ENCODE results near the gene RFNG. TPM values are rescaled to one million over a fixed set of nuclear protein-coding genes. Genes with fewer than 3 reads are reported as not detected.

Gene RFNG
- total RNA-seq, 1 experiment from 2014 or later = 46.7 TPM

DNA sequence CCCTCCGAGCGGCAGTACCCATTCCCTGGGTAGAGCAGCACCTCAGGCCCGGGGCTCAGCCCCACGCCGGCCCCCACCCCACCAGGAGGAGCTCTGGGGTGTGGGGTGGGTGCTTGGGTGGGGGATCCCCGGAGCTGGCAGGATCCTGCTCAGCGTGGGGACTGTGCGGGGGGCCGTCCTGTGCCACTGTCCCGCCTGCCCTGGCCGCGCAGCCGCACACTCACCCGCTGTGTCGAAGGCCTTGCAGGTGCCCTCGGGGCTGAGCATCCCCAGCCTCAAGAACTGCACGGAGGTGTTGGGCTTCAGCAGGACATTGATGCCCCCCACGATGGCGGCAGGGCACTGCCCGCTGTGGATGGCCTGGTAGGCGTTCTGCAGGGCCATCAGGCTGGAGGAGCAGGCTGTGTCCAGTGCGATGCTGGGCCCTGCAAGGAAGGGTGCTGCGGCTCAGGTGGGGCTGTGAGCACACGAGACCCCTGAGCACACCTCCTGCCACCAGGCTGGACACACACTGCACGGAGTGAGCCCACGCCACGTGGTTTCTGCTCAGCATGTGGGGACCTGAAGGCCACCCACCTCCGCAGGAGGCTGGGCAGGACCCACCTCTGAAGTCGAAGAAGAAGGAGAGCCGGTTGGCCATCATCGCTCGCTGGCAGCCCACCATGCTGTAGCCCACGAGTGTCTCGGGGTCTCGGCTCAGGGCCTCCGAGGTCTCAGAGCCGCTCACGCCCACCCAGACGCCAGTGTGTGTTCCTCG, 41.6 kb upstream of the RFNG start:
- peaks cover 69% of the 10 kb centered on the region for H3K36me3 ChIP-seq (ENCODE audit: low read depth, low read length)
- peaks cover 19% of the 10 kb centered on the region for H3K4me1 ChIP-seq (ENCODE audit: insufficient read depth, low read length)
- no peaks in the 10 kb centered on the region for H3K27me3 ChIP-seq (ENCODE audit: low read length)
- H3K9me2 ChIP-seq (replicated peaks; ENCODE audit: low read length) = no peaks in the 10 kb centered on the region
- no peak overlapping the region for H3K27ac ChIP-seq (ENCODE audit: low read length)
- ATAC-seq (no peak), DNase-seq (no peak)
- H3K9me3 ChIP-seq (ENCODE audit: low read length) = no peaks in the 10 kb centered on the region
- H3K4me3 ChIP-seq (ENCODE audit: low read length) = no peak overlapping the region
- H3K79me2 ChIP-seq (ENCODE audit: low read length) = peaks cover 38% of the 10 kb centered on the region
- no peaks in the 10 kb centered on the region for H3F3A ChIP-seq (ENCODE audit: low read length, unreplicated experiment)
- no peak overlapping the region for H3K9ac ChIP-seq (ENCODE audit: low read length)
- ChIA-PET POLR2A (ENCODE audit: unreplicated experiment) (no interaction called here), CTCF (no interaction called here)
- no peak overlapping the region for H2AFZ ChIP-seq (ENCODE audit: low read length)
- no TSS peak for BruUV-seq (replicated peaks)
- intact Hi-C loops (cut with micrococcal nuclease) = no loop called here
- peaks cover 34% of the 10 kb centered on the region for H4K20me1 ChIP-seq (ENCODE audit: low read length)
- H3K4me2 ChIP-seq (ENCODE audit: low read length) = no peak overlapping the region
- TF ChIP-seq EZH2phosphoT487 (IDR thresholded peaks at IDR 0.05; ENCODE audit: borderline replicate concordance, low read length) (no peak), CTCF (conservative IDR thresholded peaks at IDR 0.05; ENCODE audit: low read depth, low read length) (no peak), EZH2 (IDR thresholded peaks at IDR 0.05; ENCODE audit: low read length, unreplicated experiment) (no peak)

DNA sequence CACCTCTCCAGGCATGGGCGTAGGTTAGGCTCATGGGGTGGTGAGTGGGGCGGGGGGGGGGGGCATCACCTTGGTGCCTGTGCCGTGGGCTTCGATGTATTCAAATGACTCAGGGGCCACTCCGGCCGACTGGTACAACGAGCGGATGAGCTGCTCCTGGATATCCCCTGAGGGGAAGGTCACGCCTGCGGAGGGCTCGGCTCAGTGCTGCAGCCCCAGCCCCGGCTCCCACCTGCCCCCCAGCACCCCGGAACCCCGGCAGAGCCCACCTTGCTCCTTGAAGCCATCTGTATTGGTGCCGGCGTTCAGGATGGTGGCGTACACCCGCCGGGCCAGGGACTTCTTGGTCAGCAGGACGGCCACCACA, 41.0 kb upstream of the RFNG start:
- TF ChIP-seq EZH2 (IDR thresholded peaks at IDR 0.05; ENCODE audit: low read length, unreplicated experiment) (no peak), CTCF (conservative IDR thresholded peaks at IDR 0.05; ENCODE audit: low read depth, low read length) (no peak), EZH2phosphoT487 (IDR thresholded peaks at IDR 0.05; ENCODE audit: borderline replicate concordance, low read length) (no peak)
- Histone ChIP-seq H3K36me3 (ENCODE audit: low read depth, low read length) (peaks cover 75% of the 10 kb centered on the region), H3F3A (ENCODE audit: low read length, unreplicated experiment) (no peaks in the 10 kb centered on the region), H3K4me1 (ENCODE audit: insufficient read depth, low read length) (peaks cover 19% of the 10 kb centered on the region), H3K79me2 (ENCODE audit: low read length) (peaks cover 34% of the 10 kb centered on the region), H3K4me2 (ENCODE audit: low read length) (no peak overlapping the region), H4K20me1 (ENCODE audit: low read length) (peaks cover 34% of the 10 kb centered on the region), H3K9me2 (replicated peaks; ENCODE audit: low read length) (no peaks in the 10 kb centered on the region), H3K9me3 (ENCODE audit: low read length) (no peaks in the 10 kb centered on the region), H3K27ac (ENCODE audit: low read length) (no peak overlapping the region), H2AFZ (ENCODE audit: low read length) (no peak overlapping the region), H3K4me3 (ENCODE audit: low read length) (no peak overlapping the region), H3K9ac (ENCODE audit: low read length) (no peak overlapping the region), H3K27me3 (ENCODE audit: low read length) (no peaks in the 10 kb centered on the region)
- POLR2A ChIA-PET (ENCODE audit: unreplicated experiment) = no interaction called here
- ATAC-seq (no peak), DNase-seq (no peak)
- intact Hi-C loops (cut with micrococcal nuclease) = no loop called here
- BruUV-seq (replicated peaks) = no TSS peak
- CTCF ChIA-PET = no interaction called here

GRCh38 chr17:82092094-82092586, 40.5 kb upstream of the RFNG start:
- no peak for TF ChIP-seq EZH2 (IDR thresholded peaks at IDR 0.05; ENCODE audit: low read length, unreplicated experiment)
- TF ChIP-seq CTCF (conservative IDR thresholded peaks at IDR 0.05; ENCODE audit: low read depth, low read length) = no peak
- no peak for TF ChIP-seq EZH2phosphoT487 (IDR thresholded peaks at IDR 0.05; ENCODE audit: borderline replicate concordance, low read length)
- Histone ChIP-seq H3K9me2 (replicated peaks; ENCODE audit: low read length) (no peaks in the 10 kb centered on the region), H3K4me1 (ENCODE audit: insufficient read depth, low read length) (peaks cover 19% of the 10 kb centered on the region), H3K36me3 (ENCODE audit: low read depth, low read length) (peaks cover 79% of the 10 kb centered on the region), H3K9ac (ENCODE audit: low read length) (no peak overlapping the region), H3F3A (ENCODE audit: low read length, unreplicated experiment) (no peaks in the 10 kb centered on the region), H2AFZ (ENCODE audit: low read length) (no peak overlapping the region), H4K20me1 (ENCODE audit: low read length) (peaks cover 33% of the 10 kb centered on the region), H3K27me3 (ENCODE audit: low read length) (no peaks in the 10 kb centered on the region), H3K79me2 (ENCODE audit: low read length) (peaks cover 30% of the 10 kb centered on the region), H3K4me3 (ENCODE audit: low read length) (no peak overlapping the region), H3K4me2 (ENCODE audit: low read length) (no peak overlapping the region), H3K9me3 (ENCODE audit: low read length) (no peaks in the 10 kb centered on the region), H3K27ac (ENCODE audit: low read length) (no peak overlapping the region)
- BruUV-seq (replicated peaks) = no TSS peak
- no peak for DNase-seq
- intact Hi-C loops (cut with micrococcal nuclease) = no loop called here
- ChIA-PET POLR2A (ENCODE audit: unreplicated experiment) (no interaction called here), CTCF (no interaction called here)
- ATAC-seq = no peak
